ENCODE measurements around the gene GLP2R.
"Not testable (repeated sequence)": the region's sequence is repeated elsewhere in the genome, so short reads cannot be mapped to it uniquely, and the experiment has no call there.

GLP2R gene, protein sequence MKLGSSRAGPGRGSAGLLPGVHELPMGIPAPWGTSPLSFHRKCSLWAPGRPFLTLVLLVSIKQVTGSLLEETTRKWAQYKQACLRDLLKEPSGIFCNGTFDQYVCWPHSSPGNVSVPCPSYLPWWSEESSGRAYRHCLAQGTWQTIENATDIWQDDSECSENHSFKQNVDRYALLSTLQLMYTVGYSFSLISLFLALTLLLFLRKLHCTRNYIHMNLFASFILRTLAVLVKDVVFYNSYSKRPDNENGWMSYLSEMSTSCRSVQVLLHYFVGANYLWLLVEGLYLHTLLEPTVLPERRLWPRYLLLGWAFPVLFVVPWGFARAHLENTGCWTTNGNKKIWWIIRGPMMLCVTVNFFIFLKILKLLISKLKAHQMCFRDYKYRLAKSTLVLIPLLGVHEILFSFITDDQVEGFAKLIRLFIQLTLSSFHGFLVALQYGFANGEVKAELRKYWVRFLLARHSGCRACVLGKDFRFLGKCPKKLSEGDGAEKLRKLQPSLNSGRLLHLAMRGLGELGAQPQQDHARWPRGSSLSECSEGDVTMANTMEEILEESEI

GRCh38 chr17:9825641-9826150, at the start of gene GLP2R:
GLP2R (plus strand) TSS chr17:9825924; CDS start chr17:9826064, 140 bp downstream.
- no peak for DNase-seq (ENCODE audit: low spot score)

DNA sequence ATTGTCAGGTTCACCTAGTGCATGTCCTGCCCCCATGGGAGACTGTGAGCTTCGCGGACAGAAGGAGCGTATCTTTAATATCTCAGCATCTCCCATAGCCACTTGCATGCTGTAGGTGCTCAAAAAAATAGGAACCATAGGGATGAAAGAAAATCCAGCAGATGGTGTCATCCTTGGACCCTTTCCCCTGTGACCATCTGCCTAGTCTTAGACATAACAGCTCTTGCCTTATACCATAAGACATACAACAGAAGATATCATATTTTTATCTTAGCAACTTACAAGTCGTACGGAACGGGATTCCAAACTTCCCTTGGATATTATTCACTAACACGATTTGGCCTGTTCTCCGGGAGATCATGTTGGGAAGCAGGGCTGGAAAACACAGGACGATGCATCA, 48.8 kb upstream of the GLP2R start:
- DNase-seq (ENCODE audit: low spot score) = no peak

GRCh38 chr17:9780552-9780951, 45.2 kb upstream of the GLP2R start:
- no peak for DNase-seq (ENCODE audit: low spot score)

DNA sequence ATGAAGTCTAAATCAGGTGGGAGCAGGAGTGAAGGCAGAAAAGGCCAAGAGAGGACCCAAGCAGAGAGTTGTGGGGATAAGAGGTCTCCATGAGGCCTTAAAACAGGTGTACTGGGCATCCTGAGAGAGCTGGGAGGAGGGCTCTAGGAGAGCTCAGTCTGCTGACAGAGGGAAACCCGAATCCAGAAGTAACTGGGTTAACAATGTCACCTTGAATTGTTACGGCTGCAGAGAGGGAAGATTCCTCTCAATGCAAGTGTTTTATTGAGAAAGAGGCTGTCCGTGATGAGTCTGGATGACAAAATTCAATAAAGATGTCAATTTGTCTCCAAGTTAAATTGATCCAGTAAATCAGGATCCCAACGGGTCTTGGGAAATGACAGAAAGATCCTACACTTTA, 42.7 kb upstream of the GLP2R start:
- no peak for DNase-seq (ENCODE audit: low spot score)

DNA sequence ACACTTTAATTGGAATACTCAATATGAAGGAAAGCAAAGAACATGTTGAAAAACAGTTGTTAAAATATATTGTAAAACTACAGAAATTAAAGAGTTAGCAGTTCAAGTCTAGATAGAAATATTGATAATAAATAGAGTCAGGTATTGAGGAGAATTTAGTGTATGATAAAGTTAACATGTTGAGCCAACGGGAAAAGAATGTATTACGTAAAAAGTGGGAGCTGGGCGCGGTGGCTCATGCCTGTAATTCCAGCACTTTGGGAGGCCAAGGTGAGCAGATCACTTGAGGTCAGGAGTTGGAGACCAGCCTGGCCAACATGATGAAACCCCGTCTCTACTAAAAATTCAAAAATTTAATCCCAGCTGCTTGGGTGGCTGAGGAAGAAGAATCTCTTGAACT, 42.3 kb upstream of the GLP2R start:
- not testable (repeated sequence) for DNase-seq (ENCODE audit: low spot score)

DNA sequence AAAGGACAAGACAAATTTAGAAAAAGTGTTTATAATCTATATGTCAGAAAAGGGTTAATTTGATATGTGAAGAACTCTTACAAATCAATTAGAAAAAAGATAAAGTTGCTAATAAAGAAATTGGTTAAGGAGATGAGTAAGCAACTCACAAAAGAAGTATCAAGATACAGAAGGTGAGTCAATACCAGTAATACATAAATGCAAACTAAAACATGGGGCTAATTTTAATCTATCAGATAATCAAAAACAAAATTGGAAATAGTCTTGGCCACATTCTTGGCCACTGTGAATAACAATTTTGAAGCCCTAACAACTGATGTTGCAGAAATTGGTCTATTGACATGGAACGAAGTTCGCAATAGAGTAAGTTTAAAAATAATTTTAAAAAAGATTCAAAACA, 41.2 kb upstream of the GLP2R start:
- no peak for DNase-seq (ENCODE audit: low spot score)

DNA sequence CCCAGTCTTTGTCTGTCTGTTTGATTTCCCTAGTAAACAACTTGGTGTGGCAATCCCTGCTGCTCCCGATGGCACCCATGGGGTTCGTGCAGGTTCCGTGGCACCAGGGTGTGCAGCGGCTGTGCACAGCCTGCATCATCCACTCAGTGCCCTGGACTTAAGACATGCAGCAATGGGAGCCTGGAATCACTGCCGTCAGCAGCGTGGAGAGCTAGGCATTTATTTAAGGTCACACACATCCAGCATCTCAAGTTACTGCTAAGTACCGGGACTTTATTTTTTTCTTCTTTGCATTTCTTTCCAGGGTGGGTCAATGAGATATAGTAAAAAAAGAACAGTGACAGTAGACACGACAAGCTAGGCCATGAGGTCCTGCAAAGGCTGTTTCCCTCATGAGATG, 37.1 kb upstream of the GLP2R start:
- DNase-seq (ENCODE audit: low spot score) = no peak

DNA sequence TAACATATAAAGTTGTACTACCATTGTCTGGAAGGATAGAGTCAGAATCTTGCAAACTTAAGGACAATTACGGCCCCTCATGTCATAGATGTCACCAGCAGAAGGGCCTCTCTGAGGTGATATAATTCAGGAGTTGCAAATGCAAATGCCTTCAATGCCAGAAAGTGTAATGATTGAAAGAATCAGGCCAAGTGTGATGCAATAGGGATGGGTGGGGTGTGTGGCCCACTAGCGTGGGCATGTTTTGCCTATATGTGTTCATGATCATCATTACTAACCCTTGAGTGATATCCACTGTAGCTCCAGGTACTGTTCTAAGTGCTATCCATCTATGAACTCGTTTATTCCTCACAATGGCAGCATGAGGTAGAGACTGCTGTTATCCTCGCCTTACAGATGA, 35.4 kb upstream of the GLP2R start:
- no peak for DNase-seq (ENCODE audit: low spot score)

GRCh38 chr17:9790889-9791876, 34.5 kb upstream of the GLP2R start, which contains the start of gene DHRS7C:
DHRS7C (minus strand) TSS chr17:9791592; CDS start chr17:9791284, 308 bp downstream.
- no peak for DNase-seq (ENCODE audit: low spot score)

- DNase-seq (ENCODE audit: low spot score) = no peak
These were observed 33.4 kb upstream of the GLP2R start for GRCh38 chr17:9792181-9792840.

GRCh38 chr17:9798008-9798407, 27.7 kb upstream of the GLP2R start:
- DNase-seq (ENCODE audit: low spot score) = no peak

GRCh38 chr17:9798724-9799123, 27.0 kb upstream of the GLP2R start:
- no peak for DNase-seq (ENCODE audit: low spot score)

DNA sequence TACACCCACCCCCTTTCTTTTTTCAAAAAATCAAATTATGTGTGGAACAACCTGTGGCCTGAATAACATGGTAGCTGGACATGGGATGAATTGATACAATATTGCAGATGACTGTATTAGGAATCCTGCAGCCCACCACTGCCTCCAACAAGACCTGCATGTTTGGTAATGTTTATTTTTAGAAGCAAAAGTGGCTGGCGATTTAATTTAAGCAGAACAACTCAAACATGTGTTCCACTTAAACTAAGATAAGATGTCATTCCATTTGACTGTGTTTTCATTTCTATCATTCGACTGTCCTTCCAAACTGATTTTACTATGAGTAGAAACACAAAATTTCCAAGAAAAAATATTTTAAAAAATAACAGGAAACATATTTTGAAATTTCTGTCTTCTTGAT, 24.2 kb upstream of the GLP2R start:
- no peak for DNase-seq (ENCODE audit: low spot score)

- no peak for DNase-seq (ENCODE audit: low spot score)
These were observed 23.4 kb upstream of the GLP2R start for GRCh38 chr17:9802294-9802693.

- DNase-seq (ENCODE audit: low spot score) = no peak
These were observed 23.0 kb upstream of the GLP2R start for GRCh38 chr17:9802697-9803096.

DNA sequence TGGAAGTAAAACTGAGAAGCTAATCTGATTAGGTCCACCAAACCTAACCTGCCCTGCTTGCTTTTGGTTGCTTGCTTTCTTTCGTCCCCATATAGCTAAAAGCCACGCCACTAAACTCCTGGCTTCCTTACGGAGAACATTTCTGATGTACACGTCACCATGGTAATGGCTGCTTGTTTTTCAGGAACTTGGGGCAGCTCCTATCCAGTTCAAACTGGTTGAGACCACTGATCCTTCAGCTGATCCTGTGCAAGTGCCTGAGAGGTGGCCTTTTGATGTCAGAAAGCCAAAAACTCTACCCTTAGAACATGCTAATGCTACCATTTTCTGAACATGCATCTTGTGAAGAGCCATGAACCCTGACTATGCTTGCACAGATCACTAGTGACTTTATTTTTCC, 20.0 kb upstream of the GLP2R start:
- no peak for DNase-seq (ENCODE audit: low spot score)

GRCh38 chr17:9806699-9807098, 19.0 kb upstream of the GLP2R start:
- DNase-seq (ENCODE audit: low spot score) = no peak

DNA sequence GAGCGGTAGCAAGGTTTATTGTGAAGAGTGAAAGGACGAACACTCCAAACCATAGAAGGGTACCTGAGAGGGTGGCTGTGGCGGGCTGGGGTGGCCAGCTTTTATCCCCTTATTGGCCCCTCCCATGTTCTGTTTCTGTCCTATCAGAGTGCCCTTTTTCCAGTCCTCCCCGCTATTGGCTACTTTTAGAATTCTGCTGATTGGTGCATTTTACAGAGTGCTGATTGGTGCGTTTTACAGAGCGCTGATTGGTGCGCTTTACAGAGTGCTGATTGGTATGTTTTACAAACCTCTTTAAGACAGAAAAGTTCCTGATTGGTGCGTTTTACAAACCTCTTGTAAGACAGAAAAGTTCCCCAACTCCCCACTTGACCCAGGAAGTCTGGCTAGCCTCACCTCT, 16.3 kb upstream of the GLP2R start:
- DNase-seq (ENCODE audit: low spot score) = no peak

GRCh38 chr17:9810100-9810949, 15.4 kb upstream of the GLP2R start:
- DNase-seq (ENCODE audit: low spot score) = no peak

DNA sequence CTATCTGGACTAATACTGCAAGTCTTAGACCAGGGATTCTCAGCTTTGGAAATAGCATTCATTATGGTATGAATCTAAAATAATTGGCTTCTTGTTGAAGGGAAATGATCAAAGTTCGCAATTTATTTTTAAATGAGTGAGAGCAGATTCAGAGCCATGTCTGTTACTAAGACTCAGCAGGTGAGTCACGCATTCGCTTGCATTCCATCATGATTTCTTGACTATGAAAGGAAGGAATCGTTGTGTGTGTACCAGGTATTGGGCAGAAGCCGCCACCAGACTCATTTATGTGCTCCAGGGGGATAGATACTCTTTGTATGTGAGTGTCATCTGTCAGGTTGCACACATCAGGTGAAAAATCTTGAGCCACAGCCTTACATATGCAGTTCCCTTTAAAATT, 14.6 kb upstream of the GLP2R start:
- DNase-seq (ENCODE audit: low spot score) = no peak

- no peak for DNase-seq (ENCODE audit: low spot score)
These were observed 14.2 kb upstream of the GLP2R start for GRCh38 chr17:9811537-9811936.

All from pons (tissue), 1 donor.